ENCODE data around the gene EFNA3.
"Not testable (repeated sequence)": the region's sequence is repeated elsewhere in the genome, so short reads cannot be mapped to it uniquely, and the experiment has no call there.

The EFNA3 gene

DNA sequence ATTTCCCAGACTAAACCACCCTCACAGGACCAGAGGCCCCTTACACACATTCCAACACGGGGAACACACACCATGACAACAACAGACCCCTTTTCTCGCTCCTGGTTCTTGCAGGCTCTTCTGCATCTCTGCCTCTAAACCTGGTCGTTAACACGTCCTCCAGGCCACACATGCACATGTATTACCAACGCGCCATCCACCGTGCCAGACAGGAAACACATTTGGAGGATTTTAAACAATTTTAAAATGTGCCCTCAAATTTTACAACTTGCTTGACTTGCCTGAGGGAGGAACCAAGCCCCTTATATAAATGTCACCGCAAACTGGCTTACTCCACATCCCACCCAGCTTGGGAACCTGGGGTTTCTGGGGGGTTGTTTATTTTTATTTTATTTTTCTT lies 32.2 kb downstream of the EFNA3 start:
- no peak for FAIRE-seq

DNA sequence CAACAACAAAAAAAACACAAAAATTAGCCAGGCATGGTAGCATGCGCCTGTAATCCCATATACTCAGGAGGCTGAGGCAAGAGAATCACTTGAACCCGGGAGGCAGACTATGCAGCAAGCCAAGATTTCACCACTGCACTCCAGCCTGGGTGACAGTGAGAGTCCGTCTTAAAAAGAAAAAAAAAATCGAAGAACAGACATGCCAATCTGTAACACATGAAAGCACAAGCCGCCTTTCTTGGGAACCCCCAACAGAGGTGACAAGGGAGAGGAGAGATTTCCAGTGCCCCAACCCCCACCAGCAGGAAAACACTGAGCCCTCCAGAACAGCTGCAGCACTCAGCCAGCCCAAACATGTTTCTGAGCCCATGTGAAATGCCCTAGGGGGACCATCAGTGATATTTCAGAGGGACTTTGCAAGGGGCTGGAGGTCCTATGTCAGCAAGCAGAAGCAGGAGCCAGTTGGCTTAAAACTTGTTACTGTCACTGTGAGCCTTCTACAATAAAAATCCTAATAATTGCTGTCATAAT lies 34.9 kb downstream of the EFNA3 start:
- FAIRE-seq, result no peak

DNA sequence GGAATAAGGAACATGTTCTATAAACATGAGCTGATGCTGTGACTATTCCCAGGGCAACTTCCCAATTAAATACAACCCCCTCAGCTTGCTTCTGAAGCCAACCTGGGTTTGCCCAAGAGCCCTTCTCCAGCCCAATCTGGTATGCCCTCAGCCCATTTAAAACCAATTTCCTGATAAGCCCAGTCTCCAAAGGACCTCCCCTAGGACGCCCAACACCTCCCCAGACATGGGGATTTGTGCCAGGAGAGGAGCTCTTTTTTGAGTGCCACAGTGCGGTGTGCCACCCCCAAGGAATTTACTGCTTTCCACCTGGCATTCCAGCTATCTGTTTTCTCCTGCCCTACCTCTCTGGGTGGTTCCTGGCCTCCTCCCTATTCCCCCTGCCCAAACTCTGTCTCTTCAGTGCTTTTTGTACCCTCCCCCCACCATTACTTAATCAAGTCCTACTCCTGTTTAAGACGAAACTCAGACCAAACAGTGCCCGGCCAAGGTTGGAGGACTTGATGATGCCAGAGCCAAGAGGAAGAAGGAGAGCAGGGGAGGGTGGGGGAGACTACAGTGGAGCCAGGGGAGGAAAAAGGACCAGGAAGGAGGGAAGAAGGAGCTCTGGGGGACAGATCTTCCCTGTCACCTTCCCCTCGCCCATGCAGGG lies 37.6 kb downstream of the EFNA3 start:
- FAIRE-seq, result no peak

DNA sequence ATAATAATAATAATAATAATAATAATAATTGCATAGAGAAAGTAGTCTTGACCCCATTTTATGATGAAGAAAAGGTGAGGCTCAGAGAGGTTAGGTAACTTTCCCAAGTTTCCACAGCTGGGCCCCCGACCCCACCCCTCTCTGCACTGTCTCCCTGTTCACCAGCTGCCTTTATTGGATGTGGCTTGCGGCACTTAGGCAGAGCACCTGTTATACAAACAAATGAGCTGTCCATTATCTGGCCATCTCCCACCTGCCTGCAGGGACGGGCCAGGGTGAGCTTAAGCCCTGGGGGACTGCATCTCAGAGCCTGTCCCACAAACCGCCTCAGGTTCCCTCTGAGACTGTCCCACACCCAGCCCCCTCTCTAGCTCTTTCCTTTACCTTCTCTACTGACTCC lies 39.0 kb downstream of the EFNA3 start:
- no peak for FAIRE-seq

DNA sequence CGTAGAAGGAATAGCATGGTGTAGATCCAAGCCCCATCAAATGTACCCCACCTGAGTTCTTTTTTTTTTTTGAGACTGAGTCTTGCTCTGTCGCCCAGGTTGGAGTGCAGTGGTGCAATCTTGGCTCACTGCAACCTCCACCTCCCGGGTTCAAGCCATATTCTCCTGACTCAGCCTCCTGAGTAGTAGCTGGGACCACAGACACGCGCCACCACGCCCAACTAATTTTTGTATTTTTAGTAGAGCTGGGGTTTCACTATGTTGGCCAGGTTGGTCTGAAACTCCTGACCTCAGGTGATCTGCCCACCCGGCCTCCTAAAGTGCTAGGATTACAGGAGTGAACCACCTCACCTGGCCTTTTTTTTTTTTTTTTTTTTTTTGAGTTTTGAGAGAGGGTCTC lies 39.5 kb downstream of the EFNA3 start:
- not testable (repeated sequence) for FAIRE-seq

DNA sequence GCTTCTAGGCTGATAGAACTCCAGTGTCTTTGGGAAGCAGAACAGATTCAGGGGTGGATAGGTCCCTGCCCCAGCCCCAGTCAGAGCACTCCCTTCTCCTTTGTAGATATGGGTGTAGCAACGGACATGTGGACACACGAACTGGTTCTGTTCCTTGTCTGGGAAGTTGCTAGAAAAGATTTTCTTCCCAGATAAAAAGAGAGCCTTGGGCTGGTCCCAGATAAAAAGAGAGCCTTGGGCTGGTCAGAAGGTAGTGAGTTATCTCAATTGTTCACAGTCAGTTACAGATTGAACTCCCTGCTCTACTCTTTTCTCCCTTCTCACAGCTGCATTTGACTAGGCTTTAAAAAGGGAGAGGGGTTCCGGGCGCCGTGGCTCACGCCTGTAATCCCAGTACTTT lies 41.6 kb downstream of the EFNA3 start:
- FAIRE-seq, result no peak

DNA sequence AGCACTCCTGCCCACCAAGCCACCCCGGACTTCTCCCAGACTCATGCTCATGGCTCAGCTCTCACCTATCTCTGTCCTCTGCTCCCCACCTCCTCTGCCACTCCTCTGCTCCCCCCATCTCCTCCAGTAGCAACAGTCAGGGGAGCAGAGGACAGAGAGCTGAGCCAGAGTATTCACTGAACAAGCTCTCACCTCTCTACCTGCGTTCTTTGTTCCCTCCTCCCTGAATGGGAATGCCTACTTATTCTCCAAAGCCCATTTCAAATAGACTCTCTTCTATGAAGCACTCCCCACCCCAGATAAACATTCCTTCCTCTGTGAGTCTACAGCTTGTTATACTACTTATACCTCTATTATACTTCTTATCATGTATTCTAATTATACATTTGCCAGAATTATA lies 42.6 kb downstream of the EFNA3 start:
- FAIRE-seq, result no peak

DNA sequence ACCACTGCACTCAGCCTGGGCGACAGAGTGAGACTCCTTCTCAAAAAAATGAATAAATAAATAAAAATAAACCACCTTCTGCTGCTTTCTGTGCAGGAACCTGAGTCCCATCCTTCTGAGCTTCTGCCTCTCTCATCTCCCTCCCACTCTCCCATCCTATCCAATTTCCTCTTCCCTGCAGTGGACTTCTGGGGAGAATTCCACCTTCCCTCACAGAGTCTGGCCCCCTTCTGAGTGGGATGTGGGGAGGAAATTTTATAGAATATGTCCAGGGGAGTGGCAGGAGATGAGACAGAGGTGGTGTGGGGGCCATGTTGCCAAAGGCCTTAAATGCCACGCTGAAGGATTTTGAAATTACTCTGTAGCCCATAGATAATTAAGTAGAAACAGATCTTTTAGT lies 43.7 kb downstream of the EFNA3 start:
- FAIRE-seq, result no peak

DNA sequence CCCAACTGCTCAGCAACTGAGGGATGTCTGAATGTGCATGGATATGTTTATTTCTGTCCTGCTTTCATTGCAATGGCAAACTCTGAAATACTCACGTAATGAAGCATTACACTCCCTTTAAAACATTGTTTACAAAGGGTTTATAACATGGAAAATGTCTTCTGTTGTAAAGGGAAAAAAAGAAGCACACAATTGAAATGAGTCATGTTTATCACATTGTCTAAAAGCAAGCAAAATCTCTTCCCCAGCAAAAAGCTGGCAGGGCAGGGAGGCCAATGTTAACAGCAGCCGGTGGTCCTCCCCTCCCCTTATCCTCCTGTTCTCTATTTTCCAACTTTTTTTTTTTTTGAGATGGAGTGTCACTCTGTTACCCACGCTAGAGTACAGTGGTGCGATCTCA lies 45.2 kb downstream of the EFNA3 start:
- FAIRE-seq, result no peak

DNA sequence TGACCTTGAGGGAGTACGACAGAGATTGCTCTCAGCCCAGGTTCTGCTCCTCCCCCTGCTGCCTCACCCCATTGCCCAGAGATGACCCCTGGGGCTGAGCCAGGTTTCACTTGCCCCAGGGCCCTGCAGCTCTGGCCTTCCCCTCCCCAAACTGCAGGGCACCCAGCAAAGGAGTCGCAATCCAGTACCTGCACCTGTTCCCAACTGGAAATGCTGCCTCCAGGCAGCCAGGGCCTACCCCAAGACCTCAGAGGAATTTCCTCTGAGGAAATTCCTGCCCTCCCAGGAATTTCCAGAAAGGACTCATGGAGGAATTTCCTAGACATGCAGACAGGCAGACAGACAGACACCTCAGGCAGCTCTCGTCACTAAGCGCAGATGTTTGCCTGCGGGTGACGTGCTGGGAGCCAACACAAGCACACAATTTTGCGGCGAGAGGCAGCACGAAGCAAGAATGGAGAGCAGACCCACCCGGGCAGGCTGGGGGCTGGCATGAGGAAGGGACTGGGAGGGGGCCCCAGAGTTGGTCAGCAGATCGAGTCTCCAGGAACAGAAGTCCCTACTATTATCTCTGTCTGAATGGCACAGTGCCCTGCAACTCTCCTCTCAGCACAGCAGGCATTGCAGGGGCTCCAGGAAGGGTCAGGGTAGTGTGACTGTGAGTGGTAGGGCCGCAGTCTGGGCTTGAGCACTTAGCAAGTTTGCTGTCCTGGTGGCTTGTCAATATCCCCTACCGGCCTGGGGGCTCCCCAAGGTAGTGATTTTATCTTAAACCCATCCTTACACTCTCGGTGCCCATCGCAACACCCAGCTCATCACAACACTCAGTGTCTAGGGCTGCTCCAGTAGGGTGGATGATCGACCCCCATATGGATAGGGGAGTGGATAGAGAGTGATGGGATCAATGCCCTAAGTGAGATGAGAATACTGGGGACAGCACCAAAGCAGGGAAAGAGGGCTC lies 46.1 kb downstream of the EFNA3 start:
- no peak for FAIRE-seq

DNA sequence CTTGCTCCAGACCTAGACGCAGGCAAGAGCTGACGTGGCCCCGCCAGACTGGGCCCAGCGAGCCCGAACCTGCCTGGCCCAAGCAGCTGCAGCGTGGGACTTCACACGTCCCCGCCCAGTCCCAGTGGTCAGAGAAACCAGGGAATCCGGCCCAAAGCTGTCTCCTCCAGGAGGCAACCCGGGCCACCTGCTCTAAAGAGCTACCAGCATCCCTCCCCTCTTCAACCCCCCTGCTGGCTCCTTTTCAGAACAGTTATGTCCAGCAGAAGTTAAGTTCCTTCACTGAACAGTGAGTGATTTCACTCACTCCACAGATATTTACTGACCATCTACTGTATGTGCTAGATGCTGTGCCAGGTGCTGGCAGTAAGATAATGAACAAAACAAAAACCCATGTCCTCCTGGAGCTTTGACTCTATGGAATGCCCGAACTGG lies 46.9 kb downstream of the EFNA3 start:
- FAIRE-seq, result no peak

DNA sequence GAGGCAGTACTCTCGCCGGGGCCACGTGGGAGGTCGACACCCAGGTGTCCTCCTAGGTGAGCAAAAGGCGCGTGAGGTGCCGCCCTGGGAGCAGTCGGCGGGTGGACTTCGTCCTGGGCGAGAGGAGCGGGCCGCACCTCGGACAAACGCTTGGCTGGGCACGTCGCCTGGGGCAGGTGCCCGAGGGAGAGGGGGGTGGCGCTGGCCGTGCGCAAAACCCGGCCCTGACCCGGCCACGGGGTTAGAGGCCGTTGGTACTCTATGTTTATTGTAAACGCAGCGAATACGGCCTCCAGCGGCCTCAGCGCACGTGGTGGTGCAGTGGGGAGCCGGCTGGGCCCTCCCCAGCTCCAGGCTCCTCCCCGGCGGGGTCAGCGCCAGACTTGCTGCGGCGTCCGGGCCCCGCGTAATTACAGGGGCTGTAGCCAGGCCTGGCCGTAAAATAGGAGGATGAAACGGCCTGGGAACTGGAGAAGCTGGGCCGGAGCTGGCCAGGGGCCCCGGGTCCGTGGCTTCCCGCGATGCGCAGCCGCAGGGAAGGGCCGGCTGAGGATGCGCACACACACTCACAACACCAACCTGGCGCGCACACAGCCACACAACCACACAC lies 47.4 kb downstream of the EFNA3 start:
- no peak for FAIRE-seq

DNA sequence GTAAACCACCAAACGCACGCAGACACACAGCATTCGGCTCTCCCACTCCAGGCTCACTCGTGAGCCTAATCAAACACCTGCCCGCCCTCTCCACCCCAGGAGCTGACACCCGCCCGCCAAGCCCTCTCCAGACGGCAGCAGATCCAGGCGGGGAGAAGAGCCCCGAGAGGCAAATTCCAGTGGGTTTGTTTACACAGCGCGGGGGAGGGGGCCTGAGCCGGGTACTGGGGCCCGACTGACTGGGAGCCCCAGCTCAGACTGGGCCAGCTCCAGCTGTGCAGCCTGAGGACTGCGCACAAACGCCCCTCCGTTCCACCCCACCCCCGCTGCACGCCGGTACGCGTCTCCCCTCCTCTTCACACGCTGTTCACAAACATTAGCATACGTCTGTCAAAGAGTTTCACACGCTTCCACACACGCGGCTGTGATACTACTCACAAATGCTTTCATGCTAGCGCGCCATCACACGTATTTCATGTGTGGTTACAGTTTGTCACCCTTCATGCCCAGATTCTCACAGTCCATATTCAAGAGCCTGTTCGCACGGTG lies 48.0 kb downstream of the EFNA3 start:
- FAIRE-seq, result no peak

DNA sequence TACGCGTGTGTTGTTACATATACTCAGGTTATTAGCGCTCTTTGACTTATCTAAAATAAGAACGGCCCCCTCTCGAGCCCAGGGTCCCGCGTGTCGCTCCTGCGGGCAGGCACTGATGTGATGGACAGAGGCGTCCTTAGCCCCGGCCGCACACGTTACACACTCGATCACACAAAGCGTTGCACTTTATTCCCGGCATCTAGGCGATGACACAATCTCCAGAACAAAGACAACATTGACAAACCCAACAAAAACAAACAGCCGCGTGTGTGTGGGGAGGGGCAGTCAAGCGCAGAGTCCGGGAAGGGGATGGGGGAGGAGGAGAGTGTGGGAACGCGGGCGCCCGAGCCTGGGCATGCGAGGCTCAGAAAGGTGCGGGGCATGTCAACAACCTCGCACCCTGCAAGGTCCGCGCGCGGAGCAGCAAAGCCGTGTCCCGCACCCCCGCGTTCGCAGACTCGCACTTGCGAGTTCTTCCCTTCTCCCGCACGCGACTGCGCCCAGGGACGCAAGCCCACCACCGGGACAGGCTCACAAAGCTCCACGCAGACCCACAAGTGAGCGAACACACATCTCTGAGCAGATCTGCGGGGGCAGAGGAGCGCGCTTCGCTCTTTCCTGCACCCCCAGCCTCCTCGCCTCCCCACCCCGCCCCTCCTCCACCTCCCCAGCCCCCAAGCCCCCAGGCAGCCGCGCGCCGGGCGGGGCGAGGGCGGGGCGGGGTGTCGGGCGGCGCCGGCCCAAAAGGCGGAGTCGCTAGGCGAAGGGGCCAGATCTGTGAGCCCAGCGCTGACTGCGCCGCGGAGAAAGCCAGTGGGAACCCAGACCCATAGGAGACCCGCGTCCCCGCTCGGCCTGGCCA lies 48.7 kb downstream of the EFNA3 start, which contains the start of gene EFNA1:
EFNA1 (plus strand) TSS at position 772 of the 862 bp plus-strand sequence. CDS start 102 bp downstream, outside the sequence.
- no peak for FAIRE-seq

DNA sequence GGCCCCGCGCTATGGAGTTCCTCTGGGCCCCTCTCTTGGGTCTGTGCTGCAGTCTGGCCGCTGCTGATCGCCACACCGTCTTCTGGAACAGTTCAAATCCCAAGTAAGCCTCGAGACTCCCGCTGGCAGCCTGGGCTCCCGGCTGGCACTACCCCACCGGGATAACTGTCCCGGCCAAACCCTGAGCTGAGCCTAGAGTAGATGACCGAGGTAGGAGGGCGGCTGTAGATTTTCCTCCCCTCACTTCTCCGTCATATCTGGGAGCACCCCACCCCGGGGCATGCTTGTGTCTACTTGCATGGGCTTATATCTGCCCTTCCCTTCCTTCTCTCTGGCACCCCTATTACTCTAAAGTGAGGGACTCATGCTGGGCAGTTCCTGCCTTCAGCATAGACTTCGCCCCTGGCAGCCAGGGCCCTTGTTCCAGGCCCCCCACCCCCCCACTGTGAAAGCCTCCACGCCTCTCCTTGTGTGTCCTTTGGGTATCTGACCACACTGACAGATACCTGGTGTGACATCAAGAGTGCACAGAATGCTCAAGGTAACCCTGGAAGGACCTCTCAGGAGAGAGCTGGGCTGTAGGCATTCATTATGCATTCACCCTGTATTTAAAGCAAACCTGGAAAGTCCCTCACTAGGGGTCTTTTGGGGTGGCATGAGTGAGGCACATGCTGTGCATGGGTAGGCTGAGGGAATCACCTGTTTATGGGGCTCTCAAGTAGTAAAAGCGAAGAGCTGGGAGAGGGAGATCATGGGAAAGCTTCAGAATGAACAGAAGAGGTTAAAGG lies 49.5 kb downstream of the EFNA3 start:
- FAIRE-seq, result no peak

DNA sequence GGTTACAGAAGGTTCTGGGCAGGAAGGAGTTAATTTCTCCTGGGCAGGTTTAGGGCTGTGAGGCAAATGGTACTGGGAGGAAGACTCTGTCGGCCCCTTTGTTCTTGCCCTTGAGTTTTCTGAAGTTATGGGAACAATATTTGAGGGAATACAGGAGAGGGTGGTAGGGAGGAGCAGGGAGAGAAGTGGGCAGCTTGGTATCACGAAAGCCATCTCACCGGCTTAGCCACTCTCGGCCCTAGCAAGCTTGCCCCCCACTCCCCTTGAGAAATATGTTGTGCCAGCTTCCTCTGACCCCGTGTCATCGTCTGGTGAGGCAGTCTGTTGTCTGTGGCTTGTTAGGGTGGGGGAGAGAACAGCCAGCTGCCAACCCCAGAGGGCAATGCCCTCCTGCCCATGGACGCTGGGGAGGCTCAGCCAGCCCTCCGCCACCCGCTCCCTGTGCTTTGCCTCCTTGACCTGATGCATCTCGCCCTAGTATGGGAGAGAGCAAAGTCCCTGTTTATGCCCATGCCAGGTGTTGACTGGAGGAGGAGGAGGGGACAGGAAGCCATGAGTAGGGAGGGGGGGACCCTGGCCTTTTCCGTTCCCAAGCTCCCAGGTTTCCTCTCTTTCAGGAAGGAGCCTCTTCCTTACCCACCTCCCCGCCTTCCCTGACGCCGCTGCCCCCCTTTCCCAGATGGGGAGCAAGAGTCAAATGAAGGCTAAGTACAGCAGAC lies 50.3 kb downstream of the EFNA3 start:
- FAIRE-seq, result no peak

DNA sequence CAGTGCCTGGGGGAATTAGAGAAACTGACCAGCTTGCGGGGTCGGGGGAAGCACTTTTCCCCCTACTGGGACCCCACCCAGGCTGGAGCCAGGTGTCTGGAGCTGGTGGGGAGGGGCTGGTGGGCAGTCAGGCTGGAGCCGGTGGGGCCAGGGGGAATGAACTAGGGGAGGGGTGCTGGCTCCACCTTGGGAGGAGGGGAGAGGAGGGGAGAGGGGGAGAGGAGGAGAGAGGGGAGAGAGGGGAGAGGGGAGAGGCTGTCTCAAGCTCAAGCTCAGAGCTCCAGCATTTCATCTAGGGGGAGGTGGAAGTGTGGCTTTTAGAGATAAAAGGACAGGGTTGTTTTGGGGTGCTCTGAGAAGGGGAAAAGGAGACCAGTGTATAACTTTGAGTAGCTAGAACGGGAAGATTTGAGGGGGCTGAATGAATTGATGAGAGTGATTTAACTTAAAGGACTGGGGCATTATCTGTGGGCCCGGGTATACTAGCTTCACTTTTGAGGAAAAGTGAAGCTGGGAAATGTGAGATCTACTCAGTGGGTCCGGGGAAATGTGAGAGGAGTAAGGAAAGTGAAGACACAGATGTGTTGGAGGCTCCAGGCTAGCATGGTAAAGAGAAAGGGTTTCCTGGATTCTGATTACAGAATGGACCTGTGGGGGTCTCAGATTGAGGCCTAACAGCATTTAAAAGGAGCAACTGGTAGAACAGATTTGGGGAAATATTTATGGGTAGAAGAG lies 51.8 kb downstream of the EFNA3 start:
- FAIRE-seq, result no peak

DNA sequence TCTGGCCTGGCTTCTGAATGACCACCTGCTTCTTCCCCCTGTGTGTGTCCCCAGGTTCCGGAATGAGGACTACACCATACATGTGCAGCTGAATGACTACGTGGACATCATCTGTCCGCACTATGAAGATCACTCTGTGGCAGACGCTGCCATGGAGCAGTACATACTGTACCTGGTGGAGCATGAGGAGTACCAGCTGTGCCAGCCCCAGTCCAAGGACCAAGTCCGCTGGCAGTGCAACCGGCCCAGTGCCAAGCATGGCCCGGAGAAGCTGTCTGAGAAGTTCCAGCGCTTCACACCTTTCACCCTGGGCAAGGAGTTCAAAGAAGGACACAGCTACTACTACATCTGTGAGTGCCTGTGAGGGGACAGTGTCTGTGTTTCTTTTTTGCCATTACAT lies 52.6 kb downstream of the EFNA3 start:
- no peak for FAIRE-seq

DNA sequence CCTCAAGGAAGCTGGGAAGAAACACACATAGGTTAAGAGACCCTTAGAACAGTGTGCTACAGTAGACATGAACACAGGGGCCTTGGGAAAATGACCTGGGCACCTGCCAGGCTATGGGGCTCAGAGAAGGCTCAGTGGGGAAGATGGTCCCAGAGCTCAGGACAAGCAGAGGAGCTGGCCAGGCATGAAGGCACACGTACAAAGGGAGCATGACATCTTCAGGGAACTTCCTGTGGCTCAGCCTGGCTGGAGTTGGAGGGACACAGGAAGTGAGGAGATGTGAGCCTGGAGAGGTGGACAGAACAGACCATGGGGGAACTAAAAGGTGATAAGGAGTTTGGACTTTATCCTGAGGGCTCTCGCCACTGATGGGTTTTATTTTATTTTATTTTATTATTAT lies 53.2 kb downstream of the EFNA3 start:
- FAIRE-seq, result no peak

DNA sequence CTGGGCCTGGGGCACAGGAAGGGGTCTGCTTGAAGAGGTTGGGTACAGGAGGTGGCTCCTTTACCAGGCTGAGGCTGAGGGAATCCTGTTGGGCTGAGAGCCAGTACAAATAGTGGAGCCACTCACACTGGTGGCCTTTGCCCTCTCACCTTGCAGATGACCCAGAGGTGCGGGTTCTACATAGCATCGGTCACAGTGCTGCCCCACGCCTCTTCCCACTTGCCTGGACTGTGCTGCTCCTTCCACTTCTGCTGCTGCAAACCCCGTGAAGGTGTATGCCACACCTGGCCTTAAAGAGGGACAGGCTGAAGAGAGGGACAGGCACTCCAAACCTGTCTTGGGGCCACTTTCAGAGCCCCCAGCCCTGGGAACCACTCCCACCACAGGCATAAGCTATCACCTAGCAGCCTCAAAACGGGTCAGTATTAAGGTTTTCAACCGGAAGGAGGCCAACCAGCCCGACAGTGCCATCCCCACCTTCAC lies 55.2 kb downstream of the EFNA3 start:
- no peak for FAIRE-seq
